Peyer's patch (tissue), 4 donors: ENCODE data around the gene NDUFAF3. TPM values are rescaled to one million over a fixed set of nuclear protein-coding genes. Genes with fewer than 3 reads are reported as not detected.

Experiments used
- DNase-seq, 3 donors: peaks; one replicate each; pipeline ENCODE4 v3.0.0-alpha.2; 2017 to 2019
- H3K27ac ChIP-seq, 4 donors: fragments of 200-600 bp; sonication (generic); one replicate each; pipeline ENCODE4 v1.5.1; 2016 to 2019
- H3K27me3 ChIP-seq, 2 donors: fragments of 200-600 bp; sonication (generic); one replicate each; pipeline ENCODE4 v1.5.1; 2019
- H3K36me3 ChIP-seq, 3 donors: fragments of 200-600 bp; sonication (generic); one replicate each; pipeline ENCODE4 v1.5.1; 2016 to 2019
- H3K4me1 ChIP-seq, 4 donors: fragments of 200-600 bp; sonication (generic); one replicate each; pipeline ENCODE4 v1.5.1; 2016 to 2019
- H3K4me3 ChIP-seq, 4 donors: fragments of 200-600 bp; sonication (generic); 1 replicate in 3 of 4; 2 replicates in 1 of 4; pipeline ENCODE4 v1.5.1; 2016 to 2019; ENCODE audit warnings: mild to moderate bottlenecking in 1 of 4
- H3K9me3 ChIP-seq, 4 donors: fragments of 200-600 bp; sonication (generic); one replicate each; pipeline ENCODE4 v1.5.1; 2016 to 2019; ENCODE audit warnings: mild to moderate bottlenecking in 1 of 4
- CTCF ChIP-seq, 6 experiments: fragments of 450-650 bp in 4 of 6; fragments of 200-600 bp in 2 of 6; sonication (generic) in 1 of 6; IDR thresholded peaks; one replicate each; pipeline ENCODE4 v1.5.1; 2017 to 2019; ENCODE audit warnings: antibody characterized with exemption in 6 of 6, mild to moderate bottlenecking in 3 of 6, moderate library complexity in 1 of 6
- POLR2A ChIP-seq, 2 donors: fragments of 450-650 bp; IDR thresholded peaks; one replicate each; pipeline ENCODE4 v1.5.1; 2017; ENCODE audit warnings: antibody characterized with exemption in 2 of 2, mild to moderate bottlenecking in 2 of 2, moderate library complexity in 2 of 2
- total RNA-seq, 4 donors: library from RNA; depleted of rRNA; stranded (reverse); fragments of >200 nt; gene quantifications; one replicate each; pipeline ENCODE4 v1.1.0, GENCODE V29; 2016

Gene NDUFAF3
- total RNA-seq, 4 donors from 2014 or later, result 64.7 to 164 (median 106) TPM

GRCh38 chr3:48989796-48990635 lies 31.9 kb upstream of the NDUFAF3 start, which contains the start of gene P4HTM:
Gene P4HTM (plus strand): TSS chr3:48990241. CDS start chr3:48990257, 16 bp downstream.
- TF ChIP-seq POLR2A (IDR thresholded peaks at IDR 0.05) (peak in 1 of 2 donors; percentile 33), CTCF (IDR thresholded peaks at IDR 0.05) (peak in 3 of 6 experiments; percentile 32 to 42 (median 34))
- Histone ChIP-seq H3K36me3 (peaks cover 0 to 19% (median 0%) of the 10 kb centered on the region in 3 donors), H3K27me3 (no peaks in the 10 kb centered on the region), H3K4me1 (peaks cover 0 to 21% (median 15%) of the 10 kb centered on the region in 4 donors), H3K9me3 (no peaks in the 10 kb centered on the region), H3K27ac (peak within 1 kb of the TSS; percentile 74 to 91 (median 88)), H3K4me3 (peak within 1 kb of the TSS; percentile 73 to 97 (median 92))
- peak; percentile 75 to 92 (median 84) for DNase-seq

DNA sequence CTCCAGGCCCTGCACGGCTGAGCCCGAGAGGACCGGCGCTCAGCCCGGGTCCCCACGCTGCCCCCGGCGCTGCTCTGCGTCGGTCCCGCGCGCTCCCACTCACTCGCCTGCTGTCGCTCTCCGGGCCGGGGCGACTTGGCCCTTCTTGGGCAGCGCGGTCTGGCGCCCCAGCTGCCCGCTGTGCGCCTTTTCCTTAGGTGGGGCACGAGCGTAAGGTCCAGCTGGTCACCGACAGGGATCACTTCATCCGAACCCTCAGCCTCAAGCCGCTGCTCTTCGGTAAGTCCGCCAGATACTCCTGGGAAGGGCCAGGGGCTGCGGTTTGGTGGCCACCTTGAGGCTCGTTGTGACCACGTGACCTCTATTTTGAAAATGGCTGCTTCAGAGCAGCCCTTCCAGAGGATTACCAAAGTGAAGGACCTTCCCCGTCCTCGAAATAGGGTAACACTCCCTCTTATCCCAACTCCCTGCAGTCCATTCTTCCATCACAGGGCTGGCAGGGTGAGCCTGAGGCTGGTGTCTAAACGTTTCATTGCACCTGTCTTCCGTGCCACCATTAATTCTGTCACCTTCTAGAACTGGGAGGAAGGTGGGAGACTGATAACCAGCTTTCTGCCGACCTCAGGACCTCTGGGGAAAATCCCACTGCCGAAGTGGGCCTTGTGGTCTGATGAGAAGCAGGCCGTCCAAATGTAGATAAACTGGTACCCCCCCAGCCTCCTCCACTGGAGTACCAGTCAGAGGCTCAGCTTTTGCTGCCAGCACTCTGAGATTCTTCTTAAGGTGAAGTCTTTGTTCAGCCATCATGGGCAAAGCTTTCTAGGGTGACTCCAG lies 31.1 kb upstream of the NDUFAF3 start:
- TF ChIP-seq CTCF (IDR thresholded peaks at IDR 0.05) (no peak), POLR2A (IDR thresholded peaks at IDR 0.05) (no peak)
- Histone ChIP-seq H3K36me3 (peaks cover 0 to 19% (median 0%) of the 10 kb centered on the region in 3 donors), H3K9me3 (no peaks in the 10 kb centered on the region), H3K4me3 (peak overlapping the region; percentile 73 to 97 (median 92)), H3K27me3 (no peaks in the 10 kb centered on the region), H3K4me1 (peaks cover 0 to 21% (median 15%) of the 10 kb centered on the region in 4 donors), H3K27ac (peak overlapping the region; percentile 74 to 91 (median 88))
- DNase-seq, result peak; percentile 45 to 65 (median 64)

- no peaks in the 10 kb centered on the region for H3K27me3 ChIP-seq
- peak overlapping the region in 1 of 4 donors; percentile 91 for H3K4me3 ChIP-seq
- H3K4me1 ChIP-seq, result peaks cover 0 to 21% (median 15%) of the 10 kb centered on the region in 4 donors
- no peaks in the 10 kb centered on the region for H3K9me3 ChIP-seq
- TF ChIP-seq CTCF (IDR thresholded peaks at IDR 0.05), result no peak
- TF ChIP-seq POLR2A (IDR thresholded peaks at IDR 0.05), result no peak
- H3K36me3 ChIP-seq, result peaks cover 0 to 23% (median 0%) of the 10 kb centered on the region in 3 donors
- peak overlapping the region in 1 of 4 donors; percentile 89 for H3K27ac ChIP-seq
- no peak for DNase-seq
Measured at GRCh38 chr3:48991851-48992545, 29.9 kb upstream of the NDUFAF3 start.

DNA sequence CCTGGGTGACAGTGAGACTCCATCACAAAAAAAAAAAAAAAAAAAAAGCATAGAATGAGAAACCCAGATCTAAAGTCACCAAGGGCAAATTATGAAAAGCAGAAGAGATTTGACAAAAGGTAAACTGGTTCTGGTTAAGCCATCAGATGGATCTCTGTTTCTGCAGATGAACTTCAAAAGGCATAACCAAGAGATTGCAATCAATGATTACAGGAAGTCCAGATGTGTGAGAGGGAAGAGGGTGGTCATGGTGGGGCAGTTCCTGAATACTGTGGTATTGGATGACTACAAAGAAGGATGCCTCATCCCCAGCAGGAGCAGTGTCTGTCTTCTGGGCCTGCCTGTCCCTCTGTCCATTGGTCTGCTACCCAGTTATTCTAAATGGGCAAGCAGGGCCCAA lies 28.1 kb upstream of the NDUFAF3 start:
- Histone ChIP-seq H3K4me1 (peaks cover 0 to 17% (median 14%) of the 10 kb centered on the region in 4 donors), H3K36me3 (peaks cover 0 to 27% (median 0%) of the 10 kb centered on the region in 3 donors), H3K27me3 (no peaks in the 10 kb centered on the region), H3K9me3 (no peaks in the 10 kb centered on the region), H3K4me3 (no peak overlapping the region), H3K27ac (no peak overlapping the region)
- DNase-seq, result no peak
- TF ChIP-seq POLR2A (IDR thresholded peaks at IDR 0.05) (no peak), CTCF (IDR thresholded peaks at IDR 0.05) (no peak)

DNA sequence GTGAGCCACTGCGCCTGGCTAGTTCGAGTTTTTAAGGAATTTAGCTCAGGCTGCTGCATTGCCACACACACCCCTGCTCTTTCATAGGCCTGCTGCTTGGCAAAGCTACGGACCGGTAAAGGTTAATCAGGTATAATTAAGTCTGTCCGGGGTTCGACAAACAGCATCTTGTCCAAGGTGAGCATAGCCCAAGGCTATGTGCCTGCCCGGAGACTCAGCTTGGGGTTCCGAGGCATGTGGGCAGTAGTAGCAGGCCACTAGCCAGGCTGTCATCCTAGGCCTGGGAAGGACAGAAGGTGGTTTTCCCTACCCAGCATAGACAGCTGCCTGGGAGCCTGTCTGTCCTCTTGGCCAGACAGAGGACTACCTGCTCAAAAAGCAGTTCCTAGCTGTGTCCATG lies 25.3 kb upstream of the NDUFAF3 start:
- peaks cover 0 to 6% (median 3%) of the 10 kb centered on the region in 4 donors for H3K4me1 ChIP-seq
- H3K9me3 ChIP-seq, result no peaks in the 10 kb centered on the region
- TF ChIP-seq CTCF (IDR thresholded peaks at IDR 0.05) (no peak), POLR2A (IDR thresholded peaks at IDR 0.05) (no peak)

More for the DNA sequence above, 25.3 kb upstream of the NDUFAF3 start:
- Histone ChIP-seq H3K27ac (no peak overlapping the region), H3K27me3 (no peaks in the 10 kb centered on the region), H3K36me3 (peaks cover 0 to 27% (median 0%) of the 10 kb centered on the region in 3 donors), H3K4me3 (no peak overlapping the region)
- DNase-seq, result no peak
